Measurements from ENCODE around the gene PEX26. TPM values are rescaled to one million over a fixed set of nuclear protein-coding genes. Genes with fewer than 3 reads are reported as not detected.

PEX26 gene
- total and polyA plus RNA-seq, 2 donors (not counting 1 experiment from before 2014, with no cell fraction given): 10.9 to 33.4 TPM

GRCh38 chr22:18077087-18077638 lies 627 bp upstream of the PEX26 start:
- POLR2A ChIA-PET: interaction anchor here (0.6 to 3.2 kb wide), 9 partner anchors 21 to 246 kb away, joined by 3 to 28 read pairs (median 3); partner anchors contain the start of gene USP18
- no peak for TF ChIP-seq CTCF (IDR thresholded peaks at IDR 0.05)
- no peak for TF ChIP-seq EZH2 (IDR thresholded peaks at IDR 0.05; ENCODE audit: borderline replicate concordance, insufficient read depth, low read depth, low read length, poor library complexity, severe bottlenecking)
- CTCF ChIA-PET: interaction anchor here (0.5 to 9.6 kb wide), 27 partner anchors 11 to 869 kb away, joined by 3 to 250 read pairs (median 7); partner anchors contain the start of gene MICAL3
- Mint-ChIP-seq H3K27me3 (no peaks in the 10 kb centered on the region), H3K4me3 (peak overlapping the region; percentile 97), H3K4me1 (peaks cover 46% of the 10 kb centered on the region), H3K9me3 (ENCODE audit: insufficient read depth) (no peaks in the 10 kb centered on the region), H3K27ac (peak overlapping the region; percentile 96)
- Histone ChIP-seq H3K79me2 (ENCODE audit: control insufficient read depth, insufficient read depth, low read length) (peaks cover 57% of the 10 kb centered on the region), H3K36me3 (replicated peaks in 1 of 2; ENCODE audit: control extremely low read depth in 1 of 2, control insufficient read depth in 1 of 2, extremely low read depth in 1 of 2, insufficient read depth in 2 of 2, low read length in 1 of 2) (peaks cover 0 to 17% of the 10 kb centered on the region in 2 experiments), H3K9ac (ENCODE audit: low read length) (peak overlapping the region; percentile 86), H3K4me1 (ENCODE audit: control insufficient read depth in 2 of 2, insufficient read depth in 2 of 2, low read length in 2 of 2) (peaks cover 34 to 36% of the 10 kb centered on the region in 2 donors), H3K27ac (ENCODE audit: low read length in 2 of 2) (peak overlapping the region; percentile 75 to 89), H3K4me3 (ENCODE audit: control extremely low read depth in 1 of 5, extremely low read depth in 1 of 5, insufficient read depth in 1 of 5, low read depth in 2 of 5, low read length in 4 of 5) (peak overlapping the region; percentile 70 to 97 (median 92)), H4K20me1 (ENCODE audit: control insufficient read depth, insufficient read depth, low read length, poor library complexity, severe bottlenecking) (peaks cover 9% of the 10 kb centered on the region), H3K4me2 (replicated peaks; ENCODE audit: low read depth, low read length, poor library complexity, severe bottlenecking) (peak overlapping the region; percentile 97), H3K9me3 (ENCODE audit: control extremely low read depth in 1 of 3, control insufficient read depth in 2 of 3, insufficient read depth in 1 of 3, low read length in 2 of 3) (no peaks in the 10 kb centered on the region), H3K27me3 (replicated peaks in 1 of 4; ENCODE audit: control extremely low read depth in 1 of 4, control insufficient read depth in 3 of 4, insufficient read depth in 4 of 4, low read length in 3 of 4) (no peaks in the 10 kb centered on the region), H2AFZ (ENCODE audit: insufficient read depth, low read depth, low read length, poor library complexity, severe bottlenecking) (peak overlapping the region; percentile 87)
- no peak for DNase-seq
- WGBS (ENCODE audit: insufficient coverage): 5% methylated on average over 9 of the region's 10 CpGs
- ATAC-seq (ENCODE audit: low read depth): no peak
- intact Hi-C loops (cut with micrococcal nuclease): loop anchor here (1.0 to 5.0 kb wide), 7 partner anchors 20 to 439 kb away; partner anchors contain the start of genes BCL2L13 and USP18

Measured in B cell (primary cell).